VCaP (cell line): ENCODE measurements around the gene OPN4.
"Not testable (repeated sequence)": the region's sequence is repeated elsewhere in the genome, so short reads cannot be mapped to it uniquely, and the experiment has no call there.

Experiments used
- H3K27ac ChIP-seq: fragments of 450-650 bp; 2 replicates; pipeline ENCODE4 v1.5.1; 2017
- TF ChIP-seq, protein P1 (sequence below): fragments of 450-650 bp; conservative IDR thresholded peaks from 2 replicates; pipeline ENCODE4 v1.5.1; 2017; ENCODE audit warnings: mild to moderate bottlenecking, moderate library complexity

Gene OPN4, protein sequence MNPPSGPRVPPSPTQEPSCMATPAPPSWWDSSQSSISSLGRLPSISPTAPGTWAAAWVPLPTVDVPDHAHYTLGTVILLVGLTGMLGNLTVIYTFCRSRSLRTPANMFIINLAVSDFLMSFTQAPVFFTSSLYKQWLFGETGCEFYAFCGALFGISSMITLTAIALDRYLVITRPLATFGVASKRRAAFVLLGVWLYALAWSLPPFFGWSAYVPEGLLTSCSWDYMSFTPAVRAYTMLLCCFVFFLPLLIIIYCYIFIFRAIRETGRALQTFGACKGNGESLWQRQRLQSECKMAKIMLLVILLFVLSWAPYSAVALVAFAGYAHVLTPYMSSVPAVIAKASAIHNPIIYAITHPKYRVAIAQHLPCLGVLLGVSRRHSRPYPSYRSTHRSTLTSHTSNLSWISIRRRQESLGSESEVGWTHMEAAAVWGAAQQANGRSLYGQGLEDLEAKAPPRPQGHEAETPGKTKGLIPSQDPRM

DNA sequence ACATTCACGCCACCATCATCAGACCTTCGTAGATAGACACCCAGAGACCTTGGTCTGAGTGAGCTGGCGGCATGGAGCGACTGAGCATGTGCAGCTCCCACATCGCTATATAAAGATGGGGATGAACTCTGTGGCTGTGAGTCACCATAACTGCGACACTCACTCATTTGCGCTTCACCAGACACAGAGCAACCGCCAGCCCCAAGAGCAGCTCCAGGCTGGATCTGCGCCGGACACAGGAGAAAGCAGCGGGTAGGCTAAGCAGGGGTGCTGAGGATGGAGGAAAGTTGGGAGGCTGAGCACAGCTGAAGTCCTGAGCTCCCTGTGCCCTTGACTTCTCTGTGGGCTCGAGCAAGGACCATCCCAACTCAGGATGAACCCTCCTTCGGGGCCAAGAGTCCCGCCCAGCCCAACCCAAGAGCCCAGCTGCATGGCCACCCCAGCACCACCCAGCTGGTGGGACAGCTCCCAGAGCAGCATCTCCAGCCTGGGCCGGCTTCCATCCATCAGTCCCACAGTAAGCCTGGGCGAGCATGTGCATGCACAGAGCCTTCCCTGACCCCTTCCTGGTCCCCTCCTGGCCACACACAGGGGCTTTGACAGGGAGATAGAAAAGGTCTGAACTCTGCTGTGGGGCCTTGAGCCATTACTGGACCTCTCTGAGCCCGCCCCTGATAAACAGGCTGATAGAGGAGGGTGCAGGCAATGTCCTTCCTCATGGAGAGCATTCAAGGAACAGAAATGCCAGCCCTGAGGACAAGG lies at the start of gene OPN4:
OPN4 (plus strand) TSS at position 137 of the 762 bp plus-strand sequence; CDS start at position 374, 237 bp downstream.
- TF ChIP-seq, protein P1, sequence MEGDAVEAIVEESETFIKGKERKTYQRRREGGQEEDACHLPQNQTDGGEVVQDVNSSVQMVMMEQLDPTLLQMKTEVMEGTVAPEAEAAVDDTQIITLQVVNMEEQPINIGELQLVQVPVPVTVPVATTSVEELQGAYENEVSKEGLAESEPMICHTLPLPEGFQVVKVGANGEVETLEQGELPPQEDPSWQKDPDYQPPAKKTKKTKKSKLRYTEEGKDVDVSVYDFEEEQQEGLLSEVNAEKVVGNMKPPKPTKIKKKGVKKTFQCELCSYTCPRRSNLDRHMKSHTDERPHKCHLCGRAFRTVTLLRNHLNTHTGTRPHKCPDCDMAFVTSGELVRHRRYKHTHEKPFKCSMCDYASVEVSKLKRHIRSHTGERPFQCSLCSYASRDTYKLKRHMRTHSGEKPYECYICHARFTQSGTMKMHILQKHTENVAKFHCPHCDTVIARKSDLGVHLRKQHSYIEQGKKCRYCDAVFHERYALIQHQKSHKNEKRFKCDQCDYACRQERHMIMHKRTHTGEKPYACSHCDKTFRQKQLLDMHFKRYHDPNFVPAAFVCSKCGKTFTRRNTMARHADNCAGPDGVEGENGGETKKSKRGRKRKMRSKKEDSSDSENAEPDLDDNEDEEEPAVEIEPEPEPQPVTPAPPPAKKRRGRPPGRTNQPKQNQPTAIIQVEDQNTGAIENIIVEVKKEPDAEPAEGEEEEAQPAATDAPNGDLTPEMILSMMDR = no peak
- no peak within 1 kb of the TSS for H3K27ac ChIP-seq

DNA sequence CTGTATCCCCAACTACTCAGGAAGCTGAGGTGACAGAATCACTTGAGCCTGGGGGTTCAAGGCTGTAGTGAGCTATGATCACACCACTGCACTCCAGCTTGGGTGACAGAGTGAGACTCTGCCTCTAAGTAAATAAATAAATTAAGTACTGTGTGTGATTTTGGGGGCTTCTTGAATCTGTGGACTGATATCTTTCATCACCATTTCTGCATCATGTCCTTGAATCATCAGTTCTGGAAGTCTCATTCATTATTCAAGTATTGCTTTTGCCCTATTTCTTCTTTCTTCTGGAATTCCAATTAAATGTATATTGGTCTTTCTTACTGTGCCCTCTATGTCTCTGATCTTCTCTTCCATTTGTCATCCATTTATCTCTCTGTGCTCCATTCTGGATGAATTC lies 46.7 kb upstream of the OPN4 start:
- TF ChIP-seq, protein P1 = no peak
- no peak overlapping the region for H3K27ac ChIP-seq

DNA sequence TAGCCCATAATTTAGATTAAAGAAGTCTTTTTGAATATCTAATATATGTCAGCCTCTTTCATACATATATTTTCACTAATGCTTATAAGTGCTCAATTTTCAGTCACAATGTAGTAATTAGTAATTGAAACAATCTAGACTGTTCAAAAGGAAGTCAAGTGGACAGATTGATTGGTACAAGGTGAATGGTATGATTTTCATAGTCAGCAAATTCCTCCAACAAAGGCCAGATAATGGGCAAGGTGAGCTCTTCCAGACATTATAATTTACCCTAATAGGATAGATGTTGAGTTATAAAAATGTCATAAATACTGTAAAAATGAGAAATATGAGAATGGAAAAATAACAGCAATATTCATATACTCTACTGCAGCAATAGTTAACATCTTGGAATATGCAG lies 44.4 kb upstream of the OPN4 start:
- TF ChIP-seq, protein P1 = no peak
- no peak overlapping the region for H3K27ac ChIP-seq

DNA sequence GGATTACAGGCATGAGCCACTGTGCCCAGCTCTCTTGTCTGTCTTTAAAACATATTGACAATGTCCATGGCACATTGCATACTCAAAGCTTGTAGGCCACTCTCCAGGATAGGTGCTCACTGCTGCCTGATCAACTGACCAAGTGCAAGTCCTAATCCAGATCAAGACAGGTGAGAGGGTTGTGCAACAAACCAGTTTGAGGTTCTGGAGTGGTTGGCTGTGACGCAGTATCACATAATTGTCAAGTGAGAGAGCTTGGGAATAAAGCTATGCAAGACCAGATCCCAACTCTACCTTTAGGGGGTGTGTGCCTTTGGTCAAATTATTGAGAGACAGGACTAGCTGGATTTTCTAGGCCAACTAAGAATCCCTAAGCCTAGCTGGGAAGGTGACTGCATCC lies 43.0 kb upstream of the OPN4 start:
- no peak overlapping the region for H3K27ac ChIP-seq
- TF ChIP-seq, protein P1 = no peak

DNA sequence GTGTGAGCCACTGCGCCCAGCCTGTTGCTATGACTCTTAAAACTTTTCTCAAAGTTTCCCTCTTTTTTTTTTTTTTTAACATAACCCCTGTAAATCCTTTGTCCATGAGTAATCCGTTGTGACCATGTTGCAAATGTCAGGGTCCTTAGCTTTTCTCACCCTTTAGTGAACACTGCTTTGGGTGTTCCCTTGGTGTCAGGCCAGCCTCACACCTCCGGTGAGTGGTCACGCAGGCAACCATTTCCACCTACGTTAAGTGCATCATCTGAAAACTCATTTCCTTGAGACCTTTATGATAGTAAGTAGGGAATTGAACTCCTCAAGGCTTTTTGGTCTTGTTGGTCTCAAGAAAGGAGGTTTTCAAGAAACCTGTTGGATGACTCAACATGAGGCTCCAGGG lies 41.3 kb upstream of the OPN4 start:
- H3K27ac ChIP-seq = no peak overlapping the region
- TF ChIP-seq, protein P1 = no peak

DNA sequence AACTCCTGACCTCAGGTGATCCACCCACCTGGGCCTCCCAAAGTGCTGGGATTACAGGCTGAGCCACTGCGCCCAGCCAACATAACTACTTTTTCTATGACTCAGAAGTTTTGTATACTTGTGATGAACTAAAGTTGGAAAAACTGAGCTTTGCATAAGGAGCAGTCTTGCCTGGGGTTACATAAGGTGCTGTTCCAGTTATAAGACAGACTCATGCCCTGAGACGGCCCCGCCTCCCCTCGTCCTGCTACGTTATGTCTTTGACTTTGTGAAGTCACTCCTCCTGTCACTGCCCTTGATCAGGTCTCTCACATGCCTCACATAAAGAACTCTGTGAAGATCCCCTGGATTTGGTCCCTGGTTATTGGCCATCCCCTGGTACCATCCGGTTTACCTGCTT lies 40.4 kb upstream of the OPN4 start:
- TF ChIP-seq, protein P1 = no peak
- no peak overlapping the region for H3K27ac ChIP-seq

DNA sequence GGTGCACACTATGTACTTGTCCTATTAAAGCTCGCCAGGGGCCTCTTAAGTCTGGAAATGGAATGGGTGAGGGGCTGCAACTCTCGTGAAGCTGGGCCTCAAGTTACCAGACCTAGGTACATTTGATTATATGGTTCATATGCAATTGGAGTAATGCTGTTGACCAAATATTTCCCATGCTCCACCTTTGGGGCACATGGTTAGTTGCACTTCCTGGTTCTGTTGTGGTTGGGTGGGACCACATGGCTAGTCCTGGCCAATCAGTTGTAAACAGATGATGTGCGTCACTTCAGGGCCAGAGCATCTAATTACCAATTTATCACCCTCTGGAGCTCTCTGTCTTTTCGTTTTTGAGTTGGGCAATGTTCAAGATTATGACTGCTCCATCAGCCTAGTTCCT lies 39.5 kb upstream of the OPN4 start:
- TF ChIP-seq, protein P1 = no peak
- no peak overlapping the region for H3K27ac ChIP-seq

DNA sequence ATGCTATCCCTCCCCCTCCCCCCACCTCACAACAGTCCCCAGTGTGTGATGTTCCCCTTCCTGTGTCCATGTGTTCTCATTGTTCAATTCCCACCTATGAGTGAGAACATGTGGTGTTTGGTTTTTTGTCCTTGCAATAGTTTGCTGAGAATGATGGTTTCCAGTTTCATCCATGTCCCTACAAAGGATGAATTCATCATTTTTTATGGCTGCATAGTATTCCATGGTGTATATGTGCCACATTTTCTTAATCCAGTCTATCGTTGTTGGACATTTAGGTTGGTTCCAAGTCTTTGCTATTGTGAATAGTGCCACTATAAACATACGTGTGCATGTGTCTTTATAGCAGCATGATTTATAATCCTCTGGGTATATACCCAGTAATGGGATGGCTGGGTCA lies 37.1 kb upstream of the OPN4 start:
- H3K27ac ChIP-seq = not testable (repeated sequence)
